Testis (tissue), 2 donors: ENCODE results near the gene RSF1.

Experiments used
- POLR2A ChIP-seq: fragments of 450-650 bp; IDR thresholded peaks from one replicate; pipeline ENCODE4 v1.6.1; 2017; ENCODE audit warnings: antibody characterized with exemption, mild to moderate bottlenecking, moderate library complexity
- TF ChIP-seq, protein P1 (sequence below), 3 experiments: fragments of 450-650 bp in 2 of 3; fragments of 200-600 bp in 1 of 3; sonication (generic) in 1 of 3; IDR thresholded peaks; one replicate each; pipeline ENCODE4 v1.5.1; 2016 to 2019; ENCODE audit warnings: antibody characterized with exemption in 3 of 3, mild to moderate bottlenecking in 2 of 3, moderate library complexity in 1 of 3

DNA sequence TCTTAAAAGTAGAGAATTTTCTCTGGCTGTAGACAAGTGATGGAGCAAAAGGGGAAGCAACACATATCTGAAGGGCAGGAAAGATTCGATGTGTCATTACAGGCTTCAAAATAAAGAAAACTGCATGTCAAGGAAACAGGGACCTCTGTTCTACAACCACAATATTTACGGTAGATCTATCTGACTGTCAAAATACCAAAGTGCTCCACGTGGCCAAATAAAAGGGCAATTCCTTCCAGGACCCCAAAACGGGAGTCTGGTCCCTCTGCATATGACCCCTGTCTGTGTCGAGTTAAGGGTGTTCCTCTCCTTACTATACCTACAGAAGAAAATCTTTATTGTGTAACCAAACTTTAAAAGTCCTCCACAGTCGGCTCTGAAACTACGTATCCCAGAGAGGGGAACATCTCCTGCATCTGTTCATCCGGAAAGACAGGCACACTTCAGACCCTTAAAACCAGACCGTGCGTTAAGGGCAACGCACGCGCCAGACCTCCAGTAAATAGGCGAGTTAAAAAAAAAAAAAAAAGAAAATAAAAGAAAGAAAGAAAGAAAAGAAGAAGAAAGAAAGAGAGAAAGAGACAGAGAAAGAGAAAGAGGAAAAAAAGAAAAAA, 183.7 kb downstream of the RSF1 start:
- TF ChIP-seq, protein P1, sequence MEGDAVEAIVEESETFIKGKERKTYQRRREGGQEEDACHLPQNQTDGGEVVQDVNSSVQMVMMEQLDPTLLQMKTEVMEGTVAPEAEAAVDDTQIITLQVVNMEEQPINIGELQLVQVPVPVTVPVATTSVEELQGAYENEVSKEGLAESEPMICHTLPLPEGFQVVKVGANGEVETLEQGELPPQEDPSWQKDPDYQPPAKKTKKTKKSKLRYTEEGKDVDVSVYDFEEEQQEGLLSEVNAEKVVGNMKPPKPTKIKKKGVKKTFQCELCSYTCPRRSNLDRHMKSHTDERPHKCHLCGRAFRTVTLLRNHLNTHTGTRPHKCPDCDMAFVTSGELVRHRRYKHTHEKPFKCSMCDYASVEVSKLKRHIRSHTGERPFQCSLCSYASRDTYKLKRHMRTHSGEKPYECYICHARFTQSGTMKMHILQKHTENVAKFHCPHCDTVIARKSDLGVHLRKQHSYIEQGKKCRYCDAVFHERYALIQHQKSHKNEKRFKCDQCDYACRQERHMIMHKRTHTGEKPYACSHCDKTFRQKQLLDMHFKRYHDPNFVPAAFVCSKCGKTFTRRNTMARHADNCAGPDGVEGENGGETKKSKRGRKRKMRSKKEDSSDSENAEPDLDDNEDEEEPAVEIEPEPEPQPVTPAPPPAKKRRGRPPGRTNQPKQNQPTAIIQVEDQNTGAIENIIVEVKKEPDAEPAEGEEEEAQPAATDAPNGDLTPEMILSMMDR (IDR thresholded peaks at IDR 0.05) = no peak
- no peak for TF ChIP-seq POLR2A
